GM12874 (cell line): ENCODE measurements around the gene INAVA.

ENCODE experiments used
- TF ChIP-seq, protein P1 (sequence below): IDR thresholded peaks from 2 replicates; pipeline ENCODE4 v1.5.1; 2011; ENCODE audit warnings: low read depth, mild to moderate bottlenecking, control low read depth, low read length, moderate library complexity; ENCODE audit not compliant: insufficient read depth

The INAVA gene

DNA sequence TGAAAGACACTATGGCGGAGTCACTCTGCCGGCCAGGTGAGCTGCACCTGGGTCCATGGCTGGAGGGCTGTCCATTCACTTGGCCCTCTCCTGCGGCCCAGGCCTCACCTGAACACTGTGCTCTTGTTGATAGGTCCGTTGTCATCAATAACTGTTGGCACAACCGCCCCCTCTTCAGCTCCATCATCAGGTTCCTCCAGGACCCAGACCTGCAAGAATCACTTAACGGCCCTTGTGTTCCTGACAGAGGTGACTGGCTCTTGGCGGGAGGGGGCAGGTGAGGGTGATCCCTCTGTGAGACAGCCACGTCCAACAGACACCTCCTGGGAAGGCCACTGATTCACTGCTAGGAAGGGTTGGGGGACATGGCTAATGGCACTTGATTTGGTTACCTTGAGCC is 54.9 kb downstream of the INAVA start:
- TF ChIP-seq, protein P1, sequence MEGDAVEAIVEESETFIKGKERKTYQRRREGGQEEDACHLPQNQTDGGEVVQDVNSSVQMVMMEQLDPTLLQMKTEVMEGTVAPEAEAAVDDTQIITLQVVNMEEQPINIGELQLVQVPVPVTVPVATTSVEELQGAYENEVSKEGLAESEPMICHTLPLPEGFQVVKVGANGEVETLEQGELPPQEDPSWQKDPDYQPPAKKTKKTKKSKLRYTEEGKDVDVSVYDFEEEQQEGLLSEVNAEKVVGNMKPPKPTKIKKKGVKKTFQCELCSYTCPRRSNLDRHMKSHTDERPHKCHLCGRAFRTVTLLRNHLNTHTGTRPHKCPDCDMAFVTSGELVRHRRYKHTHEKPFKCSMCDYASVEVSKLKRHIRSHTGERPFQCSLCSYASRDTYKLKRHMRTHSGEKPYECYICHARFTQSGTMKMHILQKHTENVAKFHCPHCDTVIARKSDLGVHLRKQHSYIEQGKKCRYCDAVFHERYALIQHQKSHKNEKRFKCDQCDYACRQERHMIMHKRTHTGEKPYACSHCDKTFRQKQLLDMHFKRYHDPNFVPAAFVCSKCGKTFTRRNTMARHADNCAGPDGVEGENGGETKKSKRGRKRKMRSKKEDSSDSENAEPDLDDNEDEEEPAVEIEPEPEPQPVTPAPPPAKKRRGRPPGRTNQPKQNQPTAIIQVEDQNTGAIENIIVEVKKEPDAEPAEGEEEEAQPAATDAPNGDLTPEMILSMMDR: no peak

- TF ChIP-seq, protein P1: no peak
These were observed 56.3 kb downstream of the INAVA start for GRCh38 chr1:200951016-200951415.

GRCh38 chr1:200954434-200954833 is 59.7 kb downstream of the INAVA start:
- TF ChIP-seq, protein P1: no peak

- TF ChIP-seq, protein P1: no peak
These were observed 63.9 kb downstream of the INAVA start for GRCh38 chr1:200958597-200958996.

DNA sequence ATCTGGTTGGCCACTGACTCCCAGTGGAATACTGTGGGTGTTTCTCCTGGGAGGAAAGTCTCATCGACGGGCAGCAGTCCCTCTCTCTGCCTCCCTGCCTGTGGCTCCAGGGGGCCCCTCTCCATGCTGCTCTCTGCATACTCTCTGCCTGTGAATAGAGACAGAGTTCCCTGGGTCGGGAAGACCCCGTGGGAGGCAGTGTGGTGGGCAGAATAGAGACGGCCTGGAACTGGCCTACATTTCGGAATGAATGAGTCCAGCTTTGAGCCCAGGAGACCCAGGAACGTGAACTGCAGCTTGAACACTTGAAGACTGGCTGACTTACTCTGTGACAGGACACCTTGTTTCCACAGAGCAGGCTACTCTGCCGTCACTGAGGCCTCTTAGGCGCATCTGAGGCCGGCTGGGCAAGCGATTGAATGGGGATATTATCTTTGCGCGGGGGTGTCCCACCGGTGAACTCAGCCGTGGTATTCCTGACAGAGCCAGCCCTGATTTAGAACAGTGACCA is 64.8 kb downstream of the INAVA start:
- TF ChIP-seq, protein P1: no peak

DNA sequence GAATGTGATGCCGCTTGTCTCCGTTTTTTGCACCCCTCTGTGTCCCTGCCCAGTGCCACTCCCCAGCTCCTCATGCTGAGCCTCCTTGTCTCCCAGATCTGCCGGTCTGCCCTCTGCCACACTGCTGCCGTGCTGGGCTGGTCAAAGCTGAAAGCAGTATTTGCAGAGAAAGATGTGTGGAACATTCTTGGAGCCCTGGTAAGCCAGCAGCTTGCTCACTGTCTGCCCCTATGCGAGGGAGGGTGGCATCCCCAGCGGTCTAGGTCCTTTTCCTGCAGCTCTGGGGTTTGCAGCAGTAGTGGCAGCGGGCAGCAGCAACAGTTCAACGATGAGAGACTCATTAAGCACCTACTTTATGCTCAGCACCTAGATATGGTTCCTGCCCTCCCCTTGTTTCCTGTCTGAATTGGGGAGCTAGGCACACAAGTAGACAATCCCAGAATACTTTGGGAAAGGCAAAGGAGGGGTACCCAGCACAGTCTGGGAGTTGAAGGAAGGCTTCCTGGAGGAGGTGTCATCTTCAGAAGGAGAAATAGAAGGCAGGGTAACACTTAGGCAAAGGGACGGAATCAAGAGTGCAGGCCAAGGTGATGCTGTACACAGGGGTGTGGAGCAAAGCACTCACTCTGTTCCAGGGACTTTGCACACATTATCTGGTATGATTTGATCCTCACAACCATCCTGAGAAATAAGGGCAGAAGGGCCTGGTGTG is 65.7 kb downstream of the INAVA start:
- TF ChIP-seq, protein P1: no peak

GRCh38 chr1:200960948-200961340 is 66.2 kb downstream of the INAVA start:
- TF ChIP-seq, protein P1: no peak
